Hepatocyte (in vitro differentiated cells): ENCODE results near the gene C9orf57. TPM values are rescaled to one million over a fixed set of nuclear protein-coding genes. Genes with fewer than 3 reads are reported as not detected.
"Not testable (repeated sequence)": the region's sequence is repeated elsewhere in the genome, so short reads cannot be mapped to it uniquely, and the experiment has no call there.

Source experiments
- DNase-seq: peaks from one replicate; pipeline ENCODE4 v3.0.0-alpha.2; 2016; ENCODE audit warnings: low spot score
- H2AFZ ChIP-seq: fragments of 200-600 bp; sonication (generic); 2 replicates; pipeline ENCODE4 v1.6.0; 2016; ENCODE audit warnings: antibody characterized with exemption, mild to moderate bottlenecking
- H3K27ac ChIP-seq: fragments of 200-600 bp; sonication (generic); 2 replicates; pipeline ENCODE4 v1.5.1; 2016; ENCODE audit warnings: mild to moderate bottlenecking
- H3K27me3 ChIP-seq: fragments of 200-600 bp; sonication (generic); 2 replicates; pipeline ENCODE4 v1.6.1; 2016
- H3K36me3 ChIP-seq: fragments of 200-600 bp; sonication (generic); replicated peaks from 2 replicates; pipeline ENCODE4 v1.5.1; 2016; ENCODE audit warnings: low read depth; ENCODE audit not compliant: insufficient read depth
- H3K4me1 ChIP-seq: fragments of 200-600 bp; sonication (generic); 2 replicates; pipeline ENCODE4 v1.5.1; 2016; ENCODE audit warnings: mild to moderate bottlenecking, moderate library complexity; ENCODE audit not compliant: insufficient read depth
- H3K4me2 ChIP-seq: fragments of 200-600 bp; sonication (generic); 2 replicates; pipeline ENCODE4 v1.6.0; 2016
- H3K4me3 ChIP-seq: fragments of 200-600 bp; sonication (generic); 2 replicates; pipeline ENCODE4 v1.5.1; 2016; ENCODE audit warnings: mild to moderate bottlenecking
- H3K79me2 ChIP-seq: fragments of 200-600 bp; sonication (generic); 2 replicates; pipeline ENCODE4 v1.6.0; 2017; ENCODE audit warnings: mild to moderate bottlenecking
- H3K9me2 ChIP-seq: fragments of 200-600 bp; sonication (generic); replicated peaks from 2 replicates; pipeline ENCODE4 v1.6.0; 2017; ENCODE audit warnings: mild to moderate bottlenecking; ENCODE audit not compliant: insufficient read depth
- H3K9me3 ChIP-seq: fragments of 200-600 bp; sonication (generic); 2 replicates; pipeline ENCODE4 v1.5.1; 2016; ENCODE audit warnings: low read depth, mild to moderate bottlenecking
- H4K20me1 ChIP-seq: fragments of 200-600 bp; sonication (generic); 2 replicates; pipeline ENCODE4 v1.6.0; 2016; ENCODE audit warnings: mild to moderate bottlenecking; ENCODE audit not compliant: insufficient read depth, poor library complexity, severe bottlenecking
- CTCF ChIP-seq: fragments of 200-600 bp; sonication (generic); IDR thresholded peaks from 2 replicates; pipeline ENCODE4 v1.5.1; 2016; ENCODE audit warnings: antibody characterized with exemption, mild to moderate bottlenecking; ENCODE audit not compliant: poor library complexity
- EZH2 ChIP-seq: fragments of 200-600 bp; sonication (generic); IDR thresholded peaks from 2 replicates; pipeline ENCODE4 v1.6.1; 2016; ENCODE audit warnings: antibody characterized with exemption, mild to moderate bottlenecking, borderline replicate concordance
- EZH2phosphoT487 ChIP-seq: fragments of 200-600 bp; sonication (generic); IDR thresholded peaks from one replicate; pipeline ENCODE4 v1.6.1; 2018; ENCODE audit warnings: antibody characterized with exemption, mild to moderate bottlenecking, low read depth, moderate library complexity; ENCODE audit not compliant: unreplicated experiment, severe bottlenecking
- WGBS: methylation state at CpG from one replicate; pipeline ENCODE4 v1.1.6; 2016; ENCODE audit warnings: low lambda C conversion rate; ENCODE audit errors: missing lambda C conversion rate; 5-methylcytosine and 5-hydroxymethylcytosine counted together
- polyA plus RNA-seq: library from polyadenylated mRNA; unstranded; fragments of >200 nt; fragmentation: Nextera tagmentation; extraction: Ambion mirVana; gene quantifications from 2 replicates; pipeline ENCODE4 v1.2.1, GENCODE V29; 2016
- total RNA-seq: library from RNA; depleted of rRNA; stranded (reverse); fragments of >200 nt; gene quantifications from 2 replicates; pipeline ENCODE4 v1.2.3, GENCODE V29; 2014

Gene C9orf57
- total RNA-seq (0.10 TPM in 1 of 2 replicates, not detected in the other), polyA plus RNA-seq (not detected in 2 replicates)

DNA sequence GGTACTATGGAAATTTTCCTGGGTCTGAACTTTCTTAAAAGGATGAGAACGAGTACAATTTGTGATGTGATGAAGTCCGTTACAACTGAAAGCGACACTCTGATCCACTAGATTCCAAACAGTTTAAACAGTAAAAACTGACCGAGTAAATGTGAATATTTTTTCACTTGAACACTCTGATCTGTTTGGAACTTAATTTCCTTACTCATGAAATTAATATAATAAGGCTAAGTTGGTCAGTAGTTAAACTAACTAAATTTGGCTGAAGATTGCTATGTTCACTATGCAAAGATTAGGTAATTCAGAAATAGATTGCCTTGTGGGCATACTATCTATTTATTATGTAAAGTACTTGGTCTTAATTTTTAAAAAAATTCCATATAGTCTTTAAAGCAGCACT lies at the start of gene C9orf57:
TSS of gene C9orf57 (minus strand) at position 101 of the 400 bp plus-strand sequence. CDS start 1,282 bp downstream, outside the sequence.
- TF ChIP-seq CTCF (no peak), EZH2phosphoT487 (no peak), EZH2 (no peak)
- Histone ChIP-seq H3K9me3 (no peaks in the 10 kb centered on the region), H3K4me3 (no peak within 1 kb of the TSS), H3K27me3 (no peaks in the 10 kb centered on the region), H3K36me3 (no peaks in the 10 kb centered on the region), H3K4me2 (no peak within 1 kb of the TSS), H3K4me1 (no peaks in the 10 kb centered on the region), H3K9me2 (no peaks in the 10 kb centered on the region), H2AFZ (no peak within 1 kb of the TSS), H4K20me1 (no peaks in the 10 kb centered on the region), H3K27ac (no peak within 1 kb of the TSS), H3K79me2 (no peaks in the 10 kb centered on the region)
- 96% methylated on average over 4 of the region's 4 CpGs for WGBS
- DNase-seq: no peak

- no peak for DNase-seq
- 93% methylated on average over 2 of the region's 2 CpGs for WGBS
- Histone ChIP-seq H4K20me1 (no peaks in the 10 kb centered on the region), H3K9me2 (no peaks in the 10 kb centered on the region), H2AFZ (no peak overlapping the region), H3K4me3 (no peak overlapping the region), H3K27me3 (no peaks in the 10 kb centered on the region), H3K9me3 (no peaks in the 10 kb centered on the region), H3K4me2 (no peak overlapping the region), H3K27ac (no peak overlapping the region), H3K79me2 (no peaks in the 10 kb centered on the region), H3K36me3 (no peaks in the 10 kb centered on the region), H3K4me1 (no peaks in the 10 kb centered on the region)
- TF ChIP-seq EZH2phosphoT487: no peak
- no peak for TF ChIP-seq CTCF
- no peak for TF ChIP-seq EZH2
These were observed 42.1 kb upstream of the C9orf57 start for GRCh38 chr9:72102520-72102919.

GRCh38 chr9:72095520-72095919 lies 35.1 kb upstream of the C9orf57 start:
- H4K20me1 ChIP-seq, H3K9me3 ChIP-seq, H3K9me2 ChIP-seq, H3K4me2 ChIP-seq, H3K27ac ChIP-seq, H3K27me3 ChIP-seq, H3K4me1 ChIP-seq, H2AFZ ChIP-seq, H3K4me3 ChIP-seq, H3K36me3 ChIP-seq, H3K79me2 ChIP-seq, DNase-seq: not testable (repeated sequence)
- WGBS: 86% methylated on average over 3 of the region's 3 CpGs

DNA sequence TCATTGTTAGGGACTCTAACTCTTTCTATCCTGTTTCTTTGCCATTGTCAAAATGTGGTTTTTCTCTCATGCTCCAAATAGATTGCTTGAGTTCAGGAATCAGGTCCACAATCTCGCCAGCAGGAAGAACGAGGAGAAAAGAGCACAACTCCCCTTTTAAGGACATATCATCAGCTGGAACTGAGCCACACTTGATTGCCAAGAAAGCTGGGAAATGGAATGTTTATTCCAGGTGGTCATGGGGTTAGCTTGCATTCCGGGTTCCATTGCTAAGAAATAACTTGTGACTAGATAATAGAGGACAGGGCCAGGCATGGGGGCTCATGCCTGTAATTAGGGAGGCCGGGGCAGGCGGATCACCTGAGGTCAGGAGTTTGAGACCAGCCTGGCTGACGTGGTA lies 32.4 kb upstream of the C9orf57 start:
- Histone ChIP-seq H3K27ac (no peak overlapping the region), H2AFZ (no peak overlapping the region), H3K9me3 (no peaks in the 10 kb centered on the region), H3K79me2 (no peaks in the 10 kb centered on the region), H3K4me3 (no peak overlapping the region), H4K20me1 (no peaks in the 10 kb centered on the region), H3K27me3 (no peaks in the 10 kb centered on the region), H3K9me2 (no peaks in the 10 kb centered on the region), H3K4me2 (no peak overlapping the region), H3K36me3 (no peaks in the 10 kb centered on the region), H3K4me1 (no peaks in the 10 kb centered on the region)
- WGBS: 90% methylated on average over 6 of the region's 6 CpGs
- DNase-seq: no peak
- TF ChIP-seq CTCF (no peak), EZH2phosphoT487 (no peak), EZH2 (no peak)
